HepG2 (cell line): ENCODE data around the gene ATXN7L3B. TPM values are rescaled to one million over a fixed set of nuclear protein-coding genes. Genes with fewer than 3 reads are reported as not detected.

Experiments used
- DMAP1 ChIP-seq: IDR thresholded peaks from 2 replicates; pipeline ENCODE4 v1.6.1; 2016
- FOSL1 ChIP-seq: sonication (generic); formaldehyde crosslinking; IDR thresholded peaks from 2 replicates; pipeline ENCODE4 v1.9.0; 2021; ENCODE audit warnings: missing genetic modification reagents, borderline replicate concordance
- FOXA1 ChIP-seq, 2 experiments: fragments of 450-650 bp in 1 of 2; sonication (generic) in 1 of 2; formaldehyde crosslinking in 1 of 2; IDR thresholded peaks; 2 replicates each; pipeline versions ENCODE4 v1.4.0 to v1.6.1; 2016 to 2020; ENCODE audit warnings: missing genetic modification reagents in 1 of 2
- HOXA5 ChIP-seq: sonication (generic); formaldehyde crosslinking; IDR thresholded peaks from 2 replicates; pipeline ENCODE4 v1.4.0; 2020; ENCODE audit warnings: missing genetic modification reagents
- JDP2 ChIP-seq: sonication (generic); formaldehyde crosslinking; IDR thresholded peaks from 2 replicates; pipeline ENCODE4 v1.8.1; 2022; ENCODE audit warnings: missing genetic modification reagents, borderline replicate concordance
- MIER2 ChIP-seq: IDR thresholded peaks from 2 replicates; pipeline ENCODE4 v1.6.1; 2016; ENCODE audit warnings: missing biosample characterization, missing genetic modification reagents
- NFE2L1 ChIP-seq: sonication (generic); formaldehyde crosslinking; IDR thresholded peaks from 2 replicates; pipeline ENCODE4 v1.4.0; 2020; ENCODE audit warnings: missing genetic modification reagents, mild to moderate bottlenecking, borderline replicate concordance
- ONECUT2 ChIP-seq: sonication (generic); formaldehyde crosslinking; IDR thresholded peaks from 2 replicates; pipeline ENCODE4 v1.4.0; 2020; ENCODE audit warnings: missing genetic modification reagents
- PHF8 ChIP-seq: sonication (generic); formaldehyde crosslinking; IDR thresholded peaks from 2 replicates; pipeline ENCODE4 v1.5.0; 2020; ENCODE audit warnings: missing genetic modification reagents
- ZNF558 ChIP-seq: sonication (generic); formaldehyde crosslinking; IDR thresholded peaks from 2 replicates; pipeline ENCODE4 v1.9.0; 2022; ENCODE audit warnings: mild to moderate bottlenecking, missing genetic modification reagents, borderline replicate concordance
- ZNF644 ChIP-seq: IDR thresholded peaks from 2 replicates; pipeline ENCODE4 v1.6.1; 2016; ENCODE audit warnings: low read depth
- polyA plus RNA-seq, 8 experiments: library from polyadenylated mRNA; depleted of rRNA in 3 of 8; stranded (reverse) in 7 of 8; unstranded in 1 of 8; fragments of >200 nt; fragmentation: Illumina TruSeq in 4 of 8; extraction: Trizol in 4 of 8; gene quantifications; 2 replicates each; pipeline versions ENCODE4 v1.2.1 to v1.2.3, GENCODE V29; 2011 to 2016; ENCODE audit warnings: low read depth in 4 of 8, missing spikeins in 1 of 8, mixed read lengths in 1 of 8; ENCODE audit not compliant: insufficient read depth in 1 of 8
- total RNA-seq, 5 experiments: library from RNA; depleted of rRNA; stranded (reverse); fragments of >200 nt; fragmentation: Illumina TruSeq; extraction: Trizol; gene quantifications; 2 replicates each; pipeline ENCODE4 v1.2.3, GENCODE V29; 2016; ENCODE audit warnings: low read depth in 1 of 5
- TF ChIP-seq, protein P1 (sequence below): sonication (generic); formaldehyde crosslinking; IDR thresholded peaks from 2 replicates; pipeline ENCODE4 v1.4.0; 2020; ENCODE audit warnings: missing genetic modification reagents, borderline replicate concordance
- TF ChIP-seq, protein P2 (sequence below): sonication (generic); formaldehyde crosslinking; IDR thresholded peaks from 2 replicates; pipeline ENCODE4 v1.4.0; 2020; ENCODE audit warnings: missing genetic modification reagents, mild to moderate bottlenecking, borderline replicate concordance
- TF ChIP-seq, protein P3 (sequence below): sonication (generic); formaldehyde crosslinking; IDR thresholded peaks from 2 replicates; pipeline ENCODE4 v1.9.0; 2022; ENCODE audit warnings: missing genetic modification reagents, mild to moderate bottlenecking, borderline replicate concordance
- TF ChIP-seq, protein P4 (sequence below): sonication (generic); formaldehyde crosslinking; IDR thresholded peaks from 2 replicates; pipeline ENCODE4 v1.4.0; 2020; ENCODE audit warnings: missing genetic modification reagents
- TF ChIP-seq, protein P5 (sequence below): conservative IDR thresholded peaks from 2 replicates; pipeline ENCODE4 v1.6.1; 2018; ENCODE audit warnings: missing genetic modification reagents

Gene ATXN7L3B
- total and polyA plus RNA-seq, 2 of the 13 experiments (the other 11 are each of a cell fraction or from before 2014, with no cell fraction given): 20.1 to 23.8 TPM

DNA sequence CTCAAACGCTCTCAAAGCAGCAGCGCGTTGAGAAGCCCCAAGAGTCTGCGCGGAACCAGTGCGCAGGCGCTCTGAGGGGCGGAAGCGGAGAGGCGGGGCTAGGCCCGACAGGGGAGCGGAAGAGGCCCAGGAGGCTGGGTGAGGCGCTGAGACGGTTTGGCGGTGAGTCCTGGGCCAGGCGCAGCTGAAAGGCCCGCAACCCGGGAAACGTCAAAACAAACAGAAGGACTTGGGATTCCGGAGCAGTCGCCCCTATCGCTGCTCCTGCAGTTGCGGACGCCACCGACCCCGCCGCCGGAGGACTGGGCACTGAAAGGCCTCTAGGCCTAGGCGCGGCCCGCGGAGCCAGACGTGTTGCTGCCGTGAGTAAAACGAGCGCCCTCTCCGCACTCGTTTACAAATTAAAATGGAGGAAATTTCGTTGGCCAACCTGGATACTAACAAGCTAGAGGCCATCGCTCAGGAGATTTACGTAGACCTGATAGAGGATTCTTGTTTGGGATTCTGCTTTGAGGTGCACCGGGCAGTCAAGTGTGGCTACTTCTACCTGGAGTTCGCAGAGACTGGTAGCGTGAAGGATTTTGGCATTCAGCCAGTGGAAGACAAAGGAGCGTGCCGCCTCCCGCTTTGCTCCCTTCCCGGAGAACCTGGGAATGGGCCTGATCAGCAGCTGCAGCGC lies at the start of gene ATXN7L3B (continued):
- no peak for TF ChIP-seq ONECUT2 (CRISPR knock-in tag)
- TF ChIP-seq, protein P1, sequence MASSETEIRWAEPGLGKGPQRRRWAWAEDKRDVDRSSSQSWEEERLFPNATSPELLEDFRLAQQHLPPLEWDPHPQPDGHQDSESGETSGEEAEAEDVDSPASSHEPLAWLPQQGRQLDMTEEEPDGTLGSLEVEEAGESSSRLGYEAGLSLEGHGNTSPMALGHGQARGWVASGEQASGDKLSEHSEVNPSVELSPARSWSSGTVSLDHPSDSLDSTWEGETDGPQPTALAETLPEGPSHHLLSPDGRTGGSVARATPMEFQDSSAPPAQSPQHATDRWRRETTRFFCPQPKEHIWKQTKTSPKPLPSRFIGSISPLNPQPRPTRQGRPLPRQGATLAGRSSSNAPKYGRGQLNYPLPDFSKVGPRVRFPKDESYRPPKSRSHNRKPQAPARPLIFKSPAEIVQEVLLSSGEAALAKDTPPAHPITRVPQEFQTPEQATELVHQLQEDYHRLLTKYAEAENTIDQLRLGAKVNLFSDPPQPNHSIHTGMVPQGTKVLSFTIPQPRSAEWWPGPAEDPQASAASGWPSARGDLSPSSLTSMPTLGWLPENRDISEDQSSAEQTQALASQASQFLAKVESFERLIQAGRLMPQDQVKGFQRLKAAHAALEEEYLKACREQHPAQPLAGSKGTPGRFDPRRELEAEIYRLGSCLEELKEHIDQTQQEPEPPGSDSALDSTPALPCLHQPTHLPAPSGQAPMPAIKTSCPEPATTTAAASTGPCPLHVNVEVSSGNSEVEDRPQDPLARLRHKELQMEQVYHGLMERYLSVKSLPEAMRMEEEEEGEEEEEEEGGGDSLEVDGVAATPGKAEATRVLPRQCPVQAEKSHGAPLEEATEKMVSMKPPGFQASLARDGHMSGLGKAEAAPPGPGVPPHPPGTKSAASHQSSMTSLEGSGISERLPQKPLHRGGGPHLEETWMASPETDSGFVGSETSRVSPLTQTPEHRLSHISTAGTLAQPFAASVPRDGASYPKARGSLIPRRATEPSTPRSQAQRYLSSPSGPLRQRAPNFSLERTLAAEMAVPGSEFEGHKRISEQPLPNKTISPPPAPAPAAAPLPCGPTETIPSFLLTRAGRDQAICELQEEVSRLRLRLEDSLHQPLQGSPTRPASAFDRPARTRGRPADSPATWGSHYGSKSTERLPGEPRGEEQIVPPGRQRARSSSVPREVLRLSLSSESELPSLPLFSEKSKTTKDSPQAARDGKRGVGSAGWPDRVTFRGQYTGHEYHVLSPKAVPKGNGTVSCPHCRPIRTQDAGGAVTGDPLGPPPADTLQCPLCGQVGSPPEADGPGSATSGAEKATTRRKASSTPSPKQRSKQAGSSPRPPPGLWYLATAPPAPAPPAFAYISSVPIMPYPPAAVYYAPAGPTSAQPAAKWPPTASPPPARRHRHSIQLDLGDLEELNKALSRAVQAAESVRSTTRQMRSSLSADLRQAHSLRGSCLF (CRISPR knock-in tag): no peak
- TF ChIP-seq FOSL1 (CRISPR knock-in tag): no peak
- TF ChIP-seq, protein P2, sequence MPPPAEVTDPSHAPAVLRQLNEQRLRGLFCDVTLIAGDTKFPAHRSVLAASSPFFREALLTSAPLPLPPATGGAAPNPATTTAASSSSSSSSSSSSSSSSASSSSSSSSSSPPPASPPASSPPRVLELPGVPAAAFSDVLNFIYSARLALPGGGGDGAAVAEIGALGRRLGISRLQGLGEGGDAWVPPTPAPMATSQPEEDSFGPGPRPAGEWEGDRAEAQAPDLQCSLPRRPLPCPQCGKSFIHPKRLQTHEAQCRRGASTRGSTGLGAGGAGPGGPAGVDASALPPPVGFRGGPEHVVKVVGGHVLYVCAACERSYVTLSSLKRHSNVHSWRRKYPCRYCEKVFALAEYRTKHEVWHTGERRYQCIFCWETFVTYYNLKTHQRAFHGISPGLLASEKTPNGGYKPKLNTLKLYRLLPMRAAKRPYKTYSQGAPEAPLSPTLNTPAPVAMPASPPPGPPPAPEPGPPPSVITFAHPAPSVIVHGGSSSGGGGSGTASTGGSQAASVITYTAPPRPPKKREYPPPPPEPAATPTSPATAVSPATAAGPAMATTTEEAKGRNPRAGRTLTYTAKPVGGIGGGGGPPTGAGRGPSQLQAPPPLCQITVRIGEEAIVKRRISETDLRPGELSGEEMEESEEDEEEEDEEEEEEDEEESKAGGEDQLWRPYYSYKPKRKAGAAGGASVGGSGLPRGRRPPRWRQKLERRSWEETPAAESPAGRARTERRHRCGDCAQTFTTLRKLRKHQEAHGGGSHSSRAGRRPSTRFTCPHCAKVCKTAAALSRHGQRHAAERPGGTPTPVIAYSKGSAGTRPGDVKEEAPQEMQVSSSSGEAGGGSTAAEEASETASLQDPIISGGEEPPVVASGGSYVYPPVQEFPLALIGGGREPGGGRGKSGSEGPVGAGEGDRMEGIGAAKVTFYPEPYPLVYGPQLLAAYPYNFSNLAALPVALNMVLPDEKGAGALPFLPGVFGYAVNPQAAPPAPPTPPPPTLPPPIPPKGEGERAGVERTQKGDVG (CRISPR knock-in tag): no peak
- no peak for TF ChIP-seq NFE2L1 (CRISPR knock-in tag)
- TF ChIP-seq DMAP1 (CRISPR knock-in tag): peak; percentile 87; the same call in 1 of the 2 replicates
- no peak for TF ChIP-seq ZNF644 (CRISPR knock-in tag)
- TF ChIP-seq, protein P3, sequence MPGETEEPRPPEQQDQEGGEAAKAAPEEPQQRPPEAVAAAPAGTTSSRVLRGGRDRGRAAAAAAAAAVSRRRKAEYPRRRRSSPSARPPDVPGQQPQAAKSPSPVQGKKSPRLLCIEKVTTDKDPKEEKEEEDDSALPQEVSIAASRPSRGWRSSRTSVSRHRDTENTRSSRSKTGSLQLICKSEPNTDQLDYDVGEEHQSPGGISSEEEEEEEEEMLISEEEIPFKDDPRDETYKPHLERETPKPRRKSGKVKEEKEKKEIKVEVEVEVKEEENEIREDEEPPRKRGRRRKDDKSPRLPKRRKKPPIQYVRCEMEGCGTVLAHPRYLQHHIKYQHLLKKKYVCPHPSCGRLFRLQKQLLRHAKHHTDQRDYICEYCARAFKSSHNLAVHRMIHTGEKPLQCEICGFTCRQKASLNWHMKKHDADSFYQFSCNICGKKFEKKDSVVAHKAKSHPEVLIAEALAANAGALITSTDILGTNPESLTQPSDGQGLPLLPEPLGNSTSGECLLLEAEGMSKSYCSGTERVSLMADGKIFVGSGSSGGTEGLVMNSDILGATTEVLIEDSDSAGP (CRISPR knock-in tag): peak; percentile 44; the same call in 1 of the 2 replicates
- TF ChIP-seq HOXA5 (CRISPR knock-in tag): peak; percentile 71
- TF ChIP-seq, protein P4, sequence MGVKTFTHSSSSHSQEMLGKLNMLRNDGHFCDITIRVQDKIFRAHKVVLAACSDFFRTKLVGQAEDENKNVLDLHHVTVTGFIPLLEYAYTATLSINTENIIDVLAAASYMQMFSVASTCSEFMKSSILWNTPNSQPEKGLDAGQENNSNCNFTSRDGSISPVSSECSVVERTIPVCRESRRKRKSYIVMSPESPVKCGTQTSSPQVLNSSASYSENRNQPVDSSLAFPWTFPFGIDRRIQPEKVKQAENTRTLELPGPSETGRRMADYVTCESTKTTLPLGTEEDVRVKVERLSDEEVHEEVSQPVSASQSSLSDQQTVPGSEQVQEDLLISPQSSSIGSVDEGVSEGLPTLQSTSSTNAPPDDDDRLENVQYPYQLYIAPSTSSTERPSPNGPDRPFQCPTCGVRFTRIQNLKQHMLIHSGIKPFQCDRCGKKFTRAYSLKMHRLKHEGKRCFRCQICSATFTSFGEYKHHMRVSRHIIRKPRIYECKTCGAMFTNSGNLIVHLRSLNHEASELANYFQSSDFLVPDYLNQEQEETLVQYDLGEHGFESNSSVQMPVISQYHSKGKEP: no peak
- TF ChIP-seq JDP2 (CRISPR knock-in tag): no peak
- TF ChIP-seq PHF8: peak; percentile 99
- TF ChIP-seq MIER2 (CRISPR knock-in tag): no peak
- TF ChIP-seq ZNF558 (CRISPR knock-in tag): 0 out of 2 replicates have a peak, but pooled peaks have one; percentile 78
- TF ChIP-seq FOXA1 (IDR thresholded peaks at IDR 0.05): no peak
- peak; percentile 35; the same call in 1 of the 2 replicates for TF ChIP-seq FOXA1 (CRISPR knock-in tag; IDR thresholded peaks at IDR 0.05)
- TF ChIP-seq, protein P5, sequence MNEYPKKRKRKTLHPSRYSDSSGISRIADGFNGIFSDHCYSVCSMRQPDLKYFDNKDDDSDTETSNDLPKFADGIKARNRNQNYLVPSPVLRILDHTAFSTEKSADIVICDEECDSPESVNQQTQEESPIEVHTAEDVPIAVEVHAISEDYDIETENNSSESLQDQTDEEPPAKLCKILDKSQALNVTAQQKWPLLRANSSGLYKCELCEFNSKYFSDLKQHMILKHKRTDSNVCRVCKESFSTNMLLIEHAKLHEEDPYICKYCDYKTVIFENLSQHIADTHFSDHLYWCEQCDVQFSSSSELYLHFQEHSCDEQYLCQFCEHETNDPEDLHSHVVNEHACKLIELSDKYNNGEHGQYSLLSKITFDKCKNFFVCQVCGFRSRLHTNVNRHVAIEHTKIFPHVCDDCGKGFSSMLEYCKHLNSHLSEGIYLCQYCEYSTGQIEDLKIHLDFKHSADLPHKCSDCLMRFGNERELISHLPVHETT (CRISPR knock-in tag): 0 out of 2 replicates have a peak, but pooled peaks have one; percentile 56
